GM18526 (cell line): ENCODE results near the gene SLC38A8.

Experiments used
- POLR2A ChIP-seq: IDR thresholded peaks from 3 replicates; pipeline ENCODE4 v1.6.1; 2011; ENCODE audit not compliant: insufficient read length; ENCODE audit errors: extremely low read depth

Gene SLC38A8

DNA sequence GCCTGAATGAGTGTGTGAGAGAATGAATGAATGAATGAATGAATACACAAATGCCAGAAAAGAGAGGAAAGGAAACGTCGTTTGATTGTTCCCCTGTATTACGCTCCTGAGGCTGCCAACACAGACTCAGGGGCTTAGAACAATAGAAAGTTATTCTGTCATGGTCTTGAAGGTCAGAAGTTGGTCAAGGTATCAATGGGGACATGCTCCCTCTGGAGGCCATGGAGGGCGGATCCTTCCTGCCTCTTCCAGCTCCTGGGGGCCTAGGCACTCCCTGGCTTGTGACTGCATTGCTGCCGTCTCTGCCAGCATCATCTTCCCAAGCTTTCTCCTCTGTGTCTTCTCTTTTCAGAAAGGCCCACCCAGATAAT, 1.5 kb upstream of the SLC38A8 start:
- TF ChIP-seq POLR2A: no peak

GRCh38 chr16:84043486-84044117, 1.0 kb upstream of the SLC38A8 start:
- no peak for TF ChIP-seq POLR2A

GRCh38 chr16:84042879-84043485, 387 bp upstream of the SLC38A8 start:
- TF ChIP-seq POLR2A: no peak

DNA sequence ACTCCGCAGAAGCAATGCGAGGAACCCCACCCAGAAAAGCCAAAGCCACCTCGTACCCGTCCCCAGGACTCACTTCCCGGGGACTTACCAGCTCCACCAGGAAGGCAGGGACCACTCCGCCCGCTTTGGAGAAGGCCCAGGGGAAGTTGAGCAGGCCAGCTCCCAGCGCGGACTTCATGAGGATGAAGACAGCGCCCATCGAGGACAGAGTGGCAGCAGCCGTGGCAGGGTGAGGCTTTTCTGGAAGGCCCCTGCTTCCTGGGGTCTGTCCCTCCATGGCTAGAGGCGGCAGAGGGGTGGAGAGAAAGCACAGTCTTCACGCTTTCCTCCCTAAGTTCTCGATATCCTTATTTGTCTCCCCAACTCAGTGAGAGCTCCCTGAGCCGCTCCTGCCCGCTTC, 714 bp downstream of the SLC38A8 start:
- TF ChIP-seq POLR2A: no peak

- TF ChIP-seq POLR2A: no peak
Observed at GRCh38 chr16:84040823-84041820, 1.5 kb downstream of the SLC38A8 start.

DNA sequence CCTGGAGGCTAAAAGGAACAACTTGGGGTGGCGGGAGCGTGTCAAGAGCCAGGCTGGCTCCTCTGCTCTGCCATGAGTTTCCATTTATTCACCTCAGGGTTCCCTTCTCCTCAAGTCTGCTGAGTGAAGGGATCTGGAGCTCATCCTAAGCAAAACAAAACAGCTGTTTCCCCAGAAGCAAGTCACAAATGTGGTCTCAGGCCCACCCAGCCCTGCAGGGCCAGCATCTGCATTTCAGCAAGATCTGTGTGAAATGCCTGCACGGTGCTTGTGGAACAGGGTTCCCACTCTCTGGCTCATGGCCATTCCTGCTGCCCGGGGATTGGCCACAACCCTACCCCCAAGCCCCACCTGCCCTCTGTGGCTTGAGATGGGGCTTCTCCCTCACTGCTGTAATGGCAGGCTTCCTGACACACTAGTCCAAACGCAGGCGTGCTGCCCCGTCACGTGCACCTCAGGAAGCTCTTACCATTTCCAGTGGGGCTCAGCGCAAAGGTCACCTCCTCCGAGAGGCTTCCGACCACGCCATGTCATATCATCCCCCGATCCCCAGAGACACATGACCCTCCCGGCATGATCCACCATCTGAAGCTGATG, 2.3 kb downstream of the SLC38A8 start:
- no peak for TF ChIP-seq POLR2A

GRCh38 chr16:84039696-84040095, 2.9 kb downstream of the SLC38A8 start:
- TF ChIP-seq POLR2A: no peak

DNA sequence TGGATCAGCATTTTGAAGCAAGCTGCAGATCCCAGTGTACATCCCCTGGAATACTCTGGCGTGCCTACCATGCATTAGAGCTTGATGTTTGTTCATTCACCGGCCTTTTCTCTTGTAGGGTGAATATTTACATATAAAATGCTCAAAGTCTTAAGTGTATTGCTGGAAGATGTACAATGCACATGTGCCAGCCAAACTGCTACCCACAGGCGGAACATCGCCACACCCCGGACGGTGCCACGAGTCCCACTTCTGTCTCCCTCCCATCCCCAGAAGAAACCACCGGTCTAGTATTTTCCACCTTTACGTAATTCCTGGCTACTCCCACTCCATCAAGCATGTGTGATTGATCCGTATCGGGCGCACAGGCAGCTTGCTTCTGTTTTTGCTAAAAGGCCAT, 4.1 kb downstream of the SLC38A8 start:
- TF ChIP-seq POLR2A: no peak

GRCh38 chr16:84036982-84037425, 5.6 kb downstream of the SLC38A8 start:
- no peak for TF ChIP-seq POLR2A

- TF ChIP-seq POLR2A: no peak
Observed at GRCh38 chr16:84036131-84036530, 6.5 kb downstream of the SLC38A8 start.

DNA sequence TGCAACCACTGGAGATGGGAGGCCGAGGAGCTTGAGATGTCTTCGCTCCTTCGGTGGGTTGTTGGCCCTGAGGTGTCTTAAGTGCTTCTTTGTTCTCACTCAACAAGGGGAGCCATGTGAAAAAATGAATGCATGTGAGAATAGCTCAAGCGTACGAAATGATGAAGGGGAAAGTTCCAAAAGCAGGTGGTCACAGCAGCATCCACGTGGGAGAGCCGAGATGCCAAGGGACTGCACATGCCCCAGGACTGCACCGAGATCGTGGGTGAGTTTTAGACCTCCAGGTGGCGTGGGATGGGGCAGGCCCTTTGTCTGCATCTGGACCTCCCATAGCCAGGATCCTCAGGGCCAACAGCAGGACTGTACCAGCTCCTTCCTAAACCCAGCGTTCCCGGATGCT, 8.1 kb downstream of the SLC38A8 start:
- TF ChIP-seq POLR2A: no peak

DNA sequence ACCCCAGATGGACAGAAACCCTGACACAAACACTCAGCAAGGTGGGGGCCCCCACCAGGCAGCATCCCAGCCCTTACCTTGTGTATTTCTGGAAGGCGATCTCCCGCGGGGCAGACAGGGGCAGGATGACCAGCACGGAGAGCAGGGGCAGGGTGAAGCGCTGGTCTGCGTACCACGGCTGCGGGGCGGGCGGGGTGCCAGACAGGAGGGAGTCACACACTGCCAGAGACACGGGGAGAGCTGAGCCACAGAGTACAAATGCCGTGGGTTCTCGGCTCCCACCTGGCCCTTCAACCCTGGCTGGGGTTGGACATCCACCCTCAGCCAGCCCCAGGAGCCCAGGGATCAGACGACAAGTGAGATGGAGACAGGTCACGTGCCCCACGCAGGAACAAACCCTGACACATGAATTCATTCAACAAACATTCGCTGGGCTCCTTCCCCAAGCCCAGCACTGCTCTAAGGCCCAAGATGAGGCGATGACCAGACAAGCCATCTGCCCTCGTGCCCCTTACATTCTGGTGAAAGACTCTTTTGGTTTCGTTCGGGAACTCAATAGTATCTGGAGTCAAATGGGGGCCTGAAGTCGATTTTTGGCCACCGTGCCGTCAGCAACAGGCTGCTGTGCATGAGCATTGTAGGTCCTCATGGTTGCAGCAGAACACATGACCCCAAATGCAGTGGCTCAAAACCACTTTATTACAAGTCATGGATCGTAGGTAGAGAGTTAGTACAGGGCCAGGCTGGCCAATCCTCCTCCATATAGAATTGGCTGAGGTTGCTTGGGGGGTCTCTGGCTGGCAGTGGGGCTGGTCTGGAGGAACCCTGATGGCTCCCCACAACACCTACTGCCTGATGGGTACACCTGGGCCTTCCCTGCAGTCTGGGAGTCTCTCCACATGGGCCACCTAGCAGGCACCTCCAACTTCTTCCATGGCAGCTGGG, 9.1 kb downstream of the SLC38A8 start:
- TF ChIP-seq POLR2A: no peak

DNA sequence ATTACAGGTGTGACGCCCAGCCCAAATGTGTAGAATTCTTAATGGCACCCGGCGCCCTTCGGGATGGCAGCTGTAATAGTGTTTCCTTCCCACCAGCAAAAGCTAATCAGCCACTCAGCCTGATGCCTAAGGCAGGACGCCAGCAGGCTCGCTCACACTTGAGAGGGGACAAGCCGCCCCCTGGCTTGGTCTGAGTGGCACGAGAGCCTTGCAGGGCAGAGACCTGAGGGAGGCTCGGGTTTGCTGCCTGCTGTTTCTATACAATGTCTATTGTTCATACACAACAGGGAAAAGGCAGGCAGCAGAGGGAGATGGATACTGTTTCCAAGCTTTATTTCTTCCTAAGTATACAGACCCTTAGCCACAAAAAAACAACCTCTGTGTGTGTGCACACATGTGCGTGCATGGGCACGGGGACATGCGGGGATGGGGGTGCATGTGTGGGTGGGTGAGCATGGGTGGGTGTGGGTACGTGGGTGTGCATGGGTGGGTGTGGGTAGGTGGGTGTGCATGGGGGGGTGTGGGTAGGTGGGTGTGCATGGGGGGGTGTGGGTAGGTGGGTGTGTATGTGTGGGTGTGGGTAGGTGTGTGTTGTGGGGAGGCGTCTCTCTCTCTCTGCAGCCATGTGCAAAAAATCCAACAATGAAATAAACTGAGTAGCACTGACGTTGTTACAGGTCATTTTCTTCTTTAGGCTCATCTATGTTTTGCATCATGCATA, 10.0 kb downstream of the SLC38A8 start:
- TF ChIP-seq POLR2A: no peak

DNA sequence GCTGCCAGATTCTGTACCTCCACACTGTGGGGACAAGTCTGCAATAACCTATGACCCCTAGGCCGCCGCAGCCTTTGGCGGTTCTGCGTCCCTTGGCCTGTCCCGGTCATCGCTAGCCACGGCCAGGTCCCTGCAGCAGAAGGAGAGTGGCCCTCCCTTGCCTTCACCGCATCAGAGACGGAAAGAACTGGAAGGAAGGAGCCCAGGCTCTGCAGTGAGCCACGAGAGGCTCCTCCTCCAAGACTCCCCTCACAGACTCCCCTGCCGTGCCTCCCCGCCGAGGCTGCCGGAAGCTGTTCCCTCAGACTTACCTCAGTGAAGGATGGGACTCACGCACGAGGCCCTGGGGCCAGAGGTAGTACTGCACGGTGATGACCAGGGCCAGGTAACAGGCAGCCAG, 11.0 kb downstream of the SLC38A8 start:
- no peak for TF ChIP-seq POLR2A
